ENCODE data around the gene MRPL47. TPM values are rescaled to one million over a fixed set of nuclear protein-coding genes. Genes with fewer than 3 reads are reported as not detected.

Gene MRPL47
- polyA plus RNA-seq, 1 of the 3 experiments (the other 2 are of a cell fraction) = 37.8 TPM

DNA sequence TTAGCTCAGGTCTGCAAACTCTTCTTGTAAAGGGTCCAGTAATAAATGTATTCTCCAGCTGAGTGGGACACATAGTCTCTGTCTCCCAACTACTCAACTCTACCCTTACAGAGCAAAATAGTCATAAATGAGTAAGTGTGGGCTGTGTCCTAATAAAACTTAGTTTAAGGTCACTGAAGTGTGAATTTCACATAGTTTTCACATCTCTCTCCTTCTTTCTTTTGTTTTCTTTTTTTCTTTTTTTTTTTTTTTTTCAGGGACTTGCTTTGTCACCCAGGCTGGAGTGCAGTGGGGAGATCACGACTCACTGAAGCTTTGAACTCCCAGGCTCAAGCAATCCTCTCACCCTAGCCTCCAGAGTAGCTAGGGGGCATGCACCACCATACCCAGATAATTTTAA, 43.6 kb downstream of the MRPL47 start:
- no peak overlapping the region for H3K4me3 ChIP-seq (ENCODE audit: low read depth in 2 of 2, low read length in 1 of 2)
- peaks cover 0 to 5% of the 10 kb centered on the region in 2 experiments; a peak in 2 of 4 replicates for H3K4me1 ChIP-seq (ENCODE audit: control insufficient read depth in 1 of 2, insufficient read depth in 2 of 2, low read depth in 1 of 2, low read length in 1 of 2)
- no peak for DNase-seq
- CTCF ChIA-PET = interaction anchor here (1.0 to 2.4 kb wide), 3 partner anchors 114 to 239 kb away, joined by 3 to 6 read pairs (median 6); no protein-coding TSS in a partner anchor
- no peak overlapping the region for H3K27ac ChIP-seq (ENCODE audit: low read depth in 2 of 2, low read length in 1 of 2)
- H3K9me2 ChIP-seq = no peaks in the 10 kb centered on the region
- peaks cover 23% of the 10 kb centered on the region for H3K79me2 ChIP-seq (ENCODE audit: insufficient read depth)
- no peak for TF ChIP-seq RFX5 (IDR thresholded peaks at IDR 0.05; ENCODE audit: low read length)
- no peak for TF ChIP-seq NRF1 (IDR thresholded peaks at IDR 0.05; ENCODE audit: low read depth, low read length)
- no peak for TF ChIP-seq RXRA (IDR thresholded peaks at IDR 0.05; ENCODE audit: borderline replicate concordance, low read depth)
- no peak for TF ChIP-seq POLR2AphosphoS5 (IDR thresholded peaks at IDR 0.05; ENCODE audit: low read depth, low read length)
- TF ChIP-seq CHD2 (IDR thresholded peaks at IDR 0.05; ENCODE audit: low read length, partially characterized antibody) = no peak
- TF ChIP-seq GABPA (IDR thresholded peaks at IDR 0.05; ENCODE audit: low read depth) = no peak
- no peak for TF ChIP-seq TAF1 (IDR thresholded peaks at IDR 0.05; ENCODE audit: borderline replicate concordance, low read depth, low read length)
- TF ChIP-seq, protein P1, sequence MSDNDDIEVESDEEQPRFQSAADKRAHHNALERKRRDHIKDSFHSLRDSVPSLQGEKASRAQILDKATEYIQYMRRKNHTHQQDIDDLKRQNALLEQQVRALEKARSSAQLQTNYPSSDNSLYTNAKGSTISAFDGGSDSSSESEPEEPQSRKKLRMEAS (IDR thresholded peaks at IDR 0.05; ENCODE audit: low read depth) = no peak
- TF ChIP-seq NFIC (IDR thresholded peaks at IDR 0.05; ENCODE audit: borderline replicate concordance) = no peak
- TF ChIP-seq RAD21 (IDR thresholded peaks at IDR 0.05; ENCODE audit: low read length) = no peak
- no peak for TF ChIP-seq EZH2phosphoT487 (IDR thresholded peaks at IDR 0.05; ENCODE audit: borderline replicate concordance, low read depth)
- no peak for TF ChIP-seq SIN3A (IDR thresholded peaks at IDR 0.05; ENCODE audit: borderline replicate concordance, low read depth, low read length)
- no peak for TF ChIP-seq FOSL2 (IDR thresholded peaks at IDR 0.05; ENCODE audit: borderline replicate concordance, low read depth)
- TF ChIP-seq YY1 (IDR thresholded peaks at IDR 0.05; ENCODE audit: low read depth) = no peak
- TF ChIP-seq MEF2A (IDR thresholded peaks at IDR 0.05; ENCODE audit: borderline replicate concordance, low read depth) = no peak
- TF ChIP-seq, protein P2, sequence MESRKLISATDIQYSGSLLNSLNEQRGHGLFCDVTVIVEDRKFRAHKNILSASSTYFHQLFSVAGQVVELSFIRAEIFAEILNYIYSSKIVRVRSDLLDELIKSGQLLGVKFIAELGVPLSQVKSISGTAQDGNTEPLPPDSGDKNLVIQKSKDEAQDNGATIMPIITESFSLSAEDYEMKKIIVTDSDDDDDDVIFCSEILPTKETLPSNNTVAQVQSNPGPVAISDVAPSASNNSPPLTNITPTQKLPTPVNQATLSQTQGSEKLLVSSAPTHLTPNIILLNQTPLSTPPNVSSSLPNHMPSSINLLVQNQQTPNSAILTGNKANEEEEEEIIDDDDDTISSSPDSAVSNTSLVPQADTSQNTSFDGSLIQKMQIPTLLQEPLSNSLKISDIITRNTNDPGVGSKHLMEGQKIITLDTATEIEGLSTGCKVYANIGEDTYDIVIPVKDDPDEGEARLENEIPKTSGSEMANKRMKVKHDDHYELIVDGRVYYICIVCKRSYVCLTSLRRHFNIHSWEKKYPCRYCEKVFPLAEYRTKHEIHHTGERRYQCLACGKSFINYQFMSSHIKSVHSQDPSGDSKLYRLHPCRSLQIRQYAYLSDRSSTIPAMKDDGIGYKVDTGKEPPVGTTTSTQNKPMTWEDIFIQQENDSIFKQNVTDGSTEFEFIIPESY (IDR thresholded peaks at IDR 0.05; ENCODE audit: borderline replicate concordance, low read depth) = no peak
- TF ChIP-seq, protein P3, sequence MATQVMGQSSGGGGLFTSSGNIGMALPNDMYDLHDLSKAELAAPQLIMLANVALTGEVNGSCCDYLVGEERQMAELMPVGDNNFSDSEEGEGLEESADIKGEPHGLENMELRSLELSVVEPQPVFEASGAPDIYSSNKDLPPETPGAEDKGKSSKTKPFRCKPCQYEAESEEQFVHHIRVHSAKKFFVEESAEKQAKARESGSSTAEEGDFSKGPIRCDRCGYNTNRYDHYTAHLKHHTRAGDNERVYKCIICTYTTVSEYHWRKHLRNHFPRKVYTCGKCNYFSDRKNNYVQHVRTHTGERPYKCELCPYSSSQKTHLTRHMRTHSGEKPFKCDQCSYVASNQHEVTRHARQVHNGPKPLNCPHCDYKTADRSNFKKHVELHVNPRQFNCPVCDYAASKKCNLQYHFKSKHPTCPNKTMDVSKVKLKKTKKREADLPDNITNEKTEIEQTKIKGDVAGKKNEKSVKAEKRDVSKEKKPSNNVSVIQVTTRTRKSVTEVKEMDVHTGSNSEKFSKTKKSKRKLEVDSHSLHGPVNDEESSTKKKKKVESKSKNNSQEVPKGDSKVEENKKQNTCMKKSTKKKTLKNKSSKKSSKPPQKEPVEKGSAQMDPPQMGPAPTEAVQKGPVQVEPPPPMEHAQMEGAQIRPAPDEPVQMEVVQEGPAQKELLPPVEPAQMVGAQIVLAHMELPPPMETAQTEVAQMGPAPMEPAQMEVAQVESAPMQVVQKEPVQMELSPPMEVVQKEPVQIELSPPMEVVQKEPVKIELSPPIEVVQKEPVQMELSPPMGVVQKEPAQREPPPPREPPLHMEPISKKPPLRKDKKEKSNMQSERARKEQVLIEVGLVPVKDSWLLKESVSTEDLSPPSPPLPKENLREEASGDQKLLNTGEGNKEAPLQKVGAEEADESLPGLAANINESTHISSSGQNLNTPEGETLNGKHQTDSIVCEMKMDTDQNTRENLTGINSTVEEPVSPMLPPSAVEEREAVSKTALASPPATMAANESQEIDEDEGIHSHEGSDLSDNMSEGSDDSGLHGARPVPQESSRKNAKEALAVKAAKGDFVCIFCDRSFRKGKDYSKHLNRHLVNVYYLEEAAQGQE (IDR thresholded peaks at IDR 0.05; ENCODE audit: low read depth, low read length) = no peak
- no peak for TF ChIP-seq ELF1 (IDR thresholded peaks at IDR 0.05)
- TF ChIP-seq FOXJ3 (CRISPR knock-in tag; IDR thresholded peaks at IDR 0.05) = no peak
- TF ChIP-seq GATA2 (CRISPR knock-in tag; IDR thresholded peaks at IDR 0.05) = no peak
- H3K9me3 ChIP-seq = no peaks in the 10 kb centered on the region
- H3K27me3 ChIP-seq (ENCODE audit: insufficient read depth) = no peaks in the 10 kb centered on the region
- WGBS (ENCODE audit: low lambda C conversion rate) = 100% methylated on average over 1 of the region's 1 CpG
- H3F3A ChIP-seq (replicated peaks; ENCODE audit: insufficient read depth) = no peaks in the 10 kb centered on the region
- H3K36me3 ChIP-seq (replicated peaks in 1 of 2; ENCODE audit: control insufficient read depth in 1 of 2, insufficient read depth in 2 of 2, low read length in 1 of 2) = no peaks in the 10 kb centered on the region
- H4K20me1 ChIP-seq (ENCODE audit: insufficient read depth) = no peaks in the 10 kb centered on the region
- POLR2A ChIA-PET = no interaction called here
- no peak overlapping the region for H3K4me2 ChIP-seq
- H2AFZ ChIP-seq (ENCODE audit: low read depth) = no peak overlapping the region
- H3K9ac ChIP-seq = no peak overlapping the region

All from SK-N-SH (cell line).